Fibroblast of pulmonary artery (primary cell): ENCODE results near the gene ULBP2.
A peak's percentile ranks its signal among the peaks of the same experiment; 100 is the strongest.
"Not testable (repeated sequence)": the region's sequence is repeated elsewhere in the genome, so short reads cannot be mapped to it uniquely, and the experiment has no call there.

Source experiments
- DNase-seq: peaks from one replicate; pipeline ENCODE4 v3.0.0-alpha.2; 2010; ENCODE audit warnings: low read depth
- H3K4me3 ChIP-seq: replicated peaks from 2 replicates; pipeline ENCODE4 v1.5.1; 2011; ENCODE audit warnings: low read depth, mild to moderate bottlenecking, control low read depth, low read length, moderate library complexity
- TF ChIP-seq, protein P1 (sequence below): IDR thresholded peaks from 2 replicates; pipeline ENCODE4 v1.5.1; 2011; ENCODE audit warnings: mild to moderate bottlenecking, control low read depth, low read length, inconsistent platforms; ENCODE audit errors: missing control alignments

Gene ULBP2

DNA sequence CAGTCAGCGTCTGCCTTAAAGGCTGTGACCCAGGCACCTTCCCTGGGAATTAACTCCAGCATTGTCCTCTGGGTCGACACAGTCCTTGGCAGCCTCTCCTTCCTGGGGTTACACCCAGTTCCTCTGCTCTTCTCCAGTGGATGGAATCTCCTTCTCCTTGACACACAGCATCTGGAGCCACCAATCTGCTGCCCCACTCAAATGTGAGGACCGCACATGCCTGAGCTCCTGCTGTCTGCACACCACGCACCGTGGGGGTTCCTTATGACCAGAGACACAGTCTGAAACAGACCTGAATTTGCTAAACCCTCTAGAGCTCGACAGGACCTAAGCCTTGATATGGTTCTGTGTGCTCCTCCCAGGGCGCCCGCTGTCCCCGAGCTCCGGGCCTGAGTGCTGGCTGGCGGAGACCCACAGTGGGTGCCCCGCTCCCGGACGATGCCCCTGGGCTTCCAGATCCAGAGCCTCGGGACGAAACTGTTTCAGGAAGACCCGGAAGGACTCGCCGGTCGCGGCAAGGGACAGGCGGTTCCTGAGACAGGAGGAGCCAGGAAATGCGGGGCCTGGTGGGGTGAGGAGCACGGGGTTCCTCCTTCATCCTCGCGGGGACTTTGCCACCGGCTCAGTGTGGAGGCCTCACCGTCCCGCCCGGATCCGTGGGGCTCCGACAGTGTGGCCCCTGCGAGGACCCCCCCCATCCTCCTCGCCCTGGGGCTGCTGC is 16.4 kb upstream of the ULBP2 start:
- H3K4me3 ChIP-seq: peak overlapping the region; percentile 54
- DNase-seq: peak; percentile 18
- TF ChIP-seq, protein P1, sequence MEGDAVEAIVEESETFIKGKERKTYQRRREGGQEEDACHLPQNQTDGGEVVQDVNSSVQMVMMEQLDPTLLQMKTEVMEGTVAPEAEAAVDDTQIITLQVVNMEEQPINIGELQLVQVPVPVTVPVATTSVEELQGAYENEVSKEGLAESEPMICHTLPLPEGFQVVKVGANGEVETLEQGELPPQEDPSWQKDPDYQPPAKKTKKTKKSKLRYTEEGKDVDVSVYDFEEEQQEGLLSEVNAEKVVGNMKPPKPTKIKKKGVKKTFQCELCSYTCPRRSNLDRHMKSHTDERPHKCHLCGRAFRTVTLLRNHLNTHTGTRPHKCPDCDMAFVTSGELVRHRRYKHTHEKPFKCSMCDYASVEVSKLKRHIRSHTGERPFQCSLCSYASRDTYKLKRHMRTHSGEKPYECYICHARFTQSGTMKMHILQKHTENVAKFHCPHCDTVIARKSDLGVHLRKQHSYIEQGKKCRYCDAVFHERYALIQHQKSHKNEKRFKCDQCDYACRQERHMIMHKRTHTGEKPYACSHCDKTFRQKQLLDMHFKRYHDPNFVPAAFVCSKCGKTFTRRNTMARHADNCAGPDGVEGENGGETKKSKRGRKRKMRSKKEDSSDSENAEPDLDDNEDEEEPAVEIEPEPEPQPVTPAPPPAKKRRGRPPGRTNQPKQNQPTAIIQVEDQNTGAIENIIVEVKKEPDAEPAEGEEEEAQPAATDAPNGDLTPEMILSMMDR: no peak

DNA sequence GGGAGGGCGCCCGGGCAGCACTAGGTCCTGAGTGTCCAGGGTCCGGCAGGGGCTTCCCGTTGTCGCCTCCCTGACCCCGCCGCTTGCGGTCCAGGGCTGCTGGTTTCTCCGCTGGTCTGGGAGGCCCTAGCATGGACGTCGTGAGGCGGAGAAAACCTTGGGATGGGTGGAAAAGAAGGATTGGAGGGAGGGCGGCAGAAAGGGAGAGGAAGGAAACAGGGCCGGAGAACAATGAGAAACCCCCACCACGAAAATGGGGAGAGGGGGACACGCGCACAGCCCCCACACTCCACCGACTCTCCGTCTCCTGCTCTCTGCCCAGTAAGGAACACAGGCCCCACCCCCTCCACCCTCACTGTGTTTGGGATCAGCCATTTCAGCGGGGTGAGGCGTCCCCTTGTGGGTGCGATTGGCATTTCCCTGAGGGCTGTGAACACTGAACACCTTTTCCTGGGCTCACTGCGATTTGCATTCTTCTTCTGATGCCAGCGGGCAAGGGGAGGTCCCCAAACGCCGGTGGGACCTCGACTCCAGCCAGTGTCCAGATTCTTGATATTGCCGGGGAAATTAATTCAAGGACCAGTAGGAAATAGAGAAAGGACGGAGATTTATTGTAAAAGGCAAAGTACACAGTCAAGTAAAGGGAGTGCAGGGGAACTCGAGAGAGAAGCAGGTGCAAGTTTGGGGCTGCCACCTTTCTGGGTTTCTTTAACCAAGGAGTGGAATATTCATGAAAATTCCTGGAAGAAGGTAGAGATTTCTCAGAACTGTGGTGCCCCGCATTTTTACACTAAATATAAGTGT is 15.6 kb upstream of the ULBP2 start:
- H3K4me3 ChIP-seq: peak overlapping the region; percentile 54
- peak; percentile 79 for DNase-seq
- TF ChIP-seq, protein P1: peak; percentile 91

DNA sequence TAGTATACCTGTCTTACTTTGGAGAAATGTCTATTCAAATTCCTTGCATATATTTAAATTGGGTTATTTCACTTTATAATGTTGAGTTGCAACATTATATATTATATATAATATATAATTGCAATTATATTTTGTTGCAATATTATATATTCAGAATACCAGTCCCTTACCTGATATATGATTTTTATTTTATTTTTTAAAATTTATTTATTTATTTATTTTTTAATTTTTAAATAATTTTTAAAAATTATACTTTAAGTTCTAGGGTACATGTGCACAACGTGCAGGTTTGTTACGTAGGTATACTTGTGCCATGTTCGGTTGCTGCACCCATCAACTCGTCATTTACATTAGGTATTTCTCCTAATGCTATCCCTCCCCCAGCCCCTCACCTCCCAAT is 14.8 kb upstream of the ULBP2 start:
- not testable (repeated sequence) for DNase-seq, H3K4me3 ChIP-seq

DNA sequence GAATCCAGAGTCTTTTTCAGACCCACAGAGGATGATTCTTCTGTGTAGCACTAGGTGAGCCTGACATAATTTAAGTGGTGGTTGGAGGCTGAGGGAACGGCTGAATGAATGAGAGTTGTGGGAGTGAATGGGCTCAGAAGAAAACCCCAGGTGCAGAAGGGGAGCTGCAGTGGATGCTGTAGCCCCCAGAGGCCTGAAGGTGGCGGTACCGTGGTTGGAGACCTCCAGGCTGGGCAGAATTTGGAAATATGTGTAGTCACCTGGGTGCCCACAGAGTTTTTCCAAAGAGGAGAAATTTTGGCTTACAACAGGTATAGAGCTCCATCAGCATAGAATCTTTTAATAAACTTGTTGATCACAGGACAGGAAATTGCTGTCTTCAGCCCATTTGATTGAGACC is 12.4 kb upstream of the ULBP2 start:
- no peak for DNase-seq
- no peak overlapping the region for H3K4me3 ChIP-seq
- TF ChIP-seq, protein P1: peak; percentile 54

DNA sequence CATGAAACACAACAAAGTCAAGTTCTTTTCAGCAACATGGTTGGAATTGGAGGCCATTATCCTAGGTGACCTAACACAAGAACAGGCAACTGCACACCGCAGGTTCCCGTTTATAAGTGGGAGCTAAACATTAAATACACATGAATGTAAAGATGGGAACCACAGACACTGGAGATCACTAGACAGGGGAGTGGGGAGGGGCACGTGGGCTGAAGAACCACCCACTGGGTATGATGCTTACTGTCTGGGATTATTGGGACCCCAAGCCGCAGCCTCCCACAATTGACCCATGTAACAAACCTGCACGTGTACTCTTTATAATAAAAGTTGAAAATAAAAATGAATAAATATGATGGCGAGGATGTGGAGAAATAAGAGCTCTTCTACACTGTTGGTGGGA is 10.3 kb upstream of the ULBP2 start:
- TF ChIP-seq, protein P1: no peak
- H3K4me3 ChIP-seq: no peak overlapping the region
- DNase-seq: no peak

DNA sequence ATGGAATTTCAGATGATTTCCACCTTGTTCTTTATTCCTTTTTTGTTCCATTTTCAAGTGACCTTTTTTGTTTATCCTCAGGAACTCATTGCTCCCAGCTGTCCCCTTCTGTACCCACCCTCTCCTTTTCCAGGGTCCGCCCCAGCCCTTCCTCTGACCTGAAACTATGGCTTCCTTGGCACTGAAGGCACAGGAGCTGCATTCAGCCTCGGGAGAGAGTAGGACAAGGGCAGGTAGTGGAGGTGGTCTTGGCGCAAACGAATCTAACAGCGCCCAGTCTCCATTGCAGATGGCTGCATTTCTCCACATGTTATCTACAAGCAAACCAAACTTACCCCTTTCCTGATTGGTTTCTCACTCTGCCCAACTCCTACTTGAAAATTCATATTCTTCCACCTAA is 8.8 kb upstream of the ULBP2 start:
- H3K4me3 ChIP-seq: no peak overlapping the region
- no peak for DNase-seq
- TF ChIP-seq, protein P1: no peak

DNA sequence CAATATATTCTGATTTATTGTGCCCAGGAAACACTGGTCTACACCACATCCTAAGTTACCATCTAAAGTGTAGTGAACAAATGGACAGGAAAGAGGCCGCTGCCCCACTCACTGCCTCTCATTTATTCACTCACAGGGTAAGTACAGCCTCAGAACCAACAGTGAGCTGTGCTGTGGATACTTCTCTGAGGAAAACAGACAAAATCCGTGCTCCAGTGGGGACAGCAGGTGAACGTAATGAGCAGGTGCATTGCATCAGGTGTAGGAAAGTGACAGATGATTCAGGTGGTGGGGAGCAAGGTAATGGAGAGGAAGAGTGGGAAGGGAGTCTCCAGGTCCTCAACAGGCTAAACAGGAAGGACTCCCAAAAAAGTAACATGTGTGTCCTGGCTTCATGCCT is 8.4 kb upstream of the ULBP2 start:
- DNase-seq: no peak
- TF ChIP-seq, protein P1: no peak
- H3K4me3 ChIP-seq: no peak overlapping the region
